Esophagus muscularis mucosa (tissue), 3 donors: ENCODE results near the gene SCYL3.

Experiments used
- CTCF ChIP-seq, 3 experiments: fragments of 200-600 bp in 2 of 3; fragments of 450-650 bp in 1 of 3; sonication (generic) in 2 of 3; IDR thresholded peaks; one replicate each; pipeline ENCODE4 v1.5.1; 2017 to 2019; ENCODE audit warnings: antibody characterized with exemption in 3 of 3, mild to moderate bottlenecking in 2 of 3, moderate library complexity in 1 of 3
- POLR2AphosphoS5 ChIP-seq, 2 donors: sonication (generic); formaldehyde crosslinking; IDR thresholded peaks; one replicate each; pipeline ENCODE4 v1.6.1; 2017; ENCODE audit warnings: antibody characterized with exemption in 2 of 2

GRCh38 chr1:169848456-169848855 lies 45.2 kb downstream of the SCYL3 start:
- TF ChIP-seq CTCF (IDR thresholded peaks at IDR 0.05) (no peak), POLR2AphosphoS5 (IDR thresholded peaks at IDR 0.05) (no peak)
